Nephron (organoid): ENCODE data around the gene RD3L.

ENCODE experiments used
- H3K27ac Mint-ChIP-seq, 3 experiments: 2 replicates each; pipeline ENCODE4 v1.8.0; 2020; ENCODE audit warnings: mixed read lengths in 3 of 3, mild to moderate bottlenecking in 2 of 3, moderate library complexity in 1 of 3
- H3K27me3 Mint-ChIP-seq: 2 replicates; pipeline ENCODE4 v1.8.0; 2021; ENCODE audit warnings: low read depth, mild to moderate bottlenecking, moderate library complexity, mixed read lengths
- H3K36me3 Mint-ChIP-seq: 2 replicates; pipeline ENCODE4 v1.8.0; 2020; ENCODE audit warnings: low read depth, mixed read lengths
- H3K4me1 Mint-ChIP-seq: 2 replicates; pipeline ENCODE4 v1.8.0; 2020; ENCODE audit warnings: mixed read lengths
- H3K4me3 Mint-ChIP-seq, 3 experiments: 2 replicates each; pipeline ENCODE4 v1.8.0; 2020; ENCODE audit warnings: mild to moderate bottlenecking in 3 of 3, mixed read lengths in 3 of 3, moderate library complexity in 2 of 3
- H3K9me3 Mint-ChIP-seq: 2 replicates; pipeline ENCODE4 v1.8.0; 2020; ENCODE audit warnings: mixed read lengths
- TF ChIP-seq, protein P1 (sequence below), 3 experiments: fragments of 200-600 bp; sonication (generic); IDR thresholded peaks; one replicate each; pipeline ENCODE4 v1.5.0; 2021; ENCODE audit warnings: antibody characterized with exemption in 3 of 3; ENCODE audit not compliant: unreplicated experiment in 3 of 3

The RD3L gene

DNA sequence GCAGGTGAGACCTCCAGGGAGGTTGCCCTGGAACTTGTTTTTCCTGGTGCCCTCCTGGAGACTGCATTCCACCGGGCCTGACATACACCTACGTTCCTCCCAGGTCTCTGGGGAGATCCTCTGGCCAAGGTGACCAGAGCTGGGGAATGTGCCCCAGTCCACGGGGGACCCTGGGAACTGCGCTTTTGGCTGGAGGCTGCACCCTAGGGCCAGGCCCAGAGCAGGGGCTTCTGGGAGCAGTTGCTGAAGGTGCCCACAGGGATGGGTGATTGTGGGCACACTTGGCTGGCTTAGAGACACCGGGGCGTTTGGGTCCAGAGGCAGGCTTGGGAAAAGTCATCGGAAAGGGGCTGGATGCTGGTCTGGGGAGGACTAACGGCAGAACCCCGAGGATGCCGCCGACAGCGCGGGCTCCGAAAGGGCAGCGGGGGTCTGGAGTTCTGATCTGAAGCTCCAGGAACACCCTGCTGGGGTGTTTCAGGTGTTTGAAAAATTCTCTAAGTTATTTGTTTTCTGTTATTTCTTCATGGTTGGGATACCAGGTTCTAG is 50.6 kb downstream of the RD3L start:
- H3K36me3 Mint-ChIP-seq: peaks cover 5% of the 10 kb centered on the region
- H3K4me1 Mint-ChIP-seq: peaks cover 1% of the 10 kb centered on the region
- TF ChIP-seq, protein P1, sequence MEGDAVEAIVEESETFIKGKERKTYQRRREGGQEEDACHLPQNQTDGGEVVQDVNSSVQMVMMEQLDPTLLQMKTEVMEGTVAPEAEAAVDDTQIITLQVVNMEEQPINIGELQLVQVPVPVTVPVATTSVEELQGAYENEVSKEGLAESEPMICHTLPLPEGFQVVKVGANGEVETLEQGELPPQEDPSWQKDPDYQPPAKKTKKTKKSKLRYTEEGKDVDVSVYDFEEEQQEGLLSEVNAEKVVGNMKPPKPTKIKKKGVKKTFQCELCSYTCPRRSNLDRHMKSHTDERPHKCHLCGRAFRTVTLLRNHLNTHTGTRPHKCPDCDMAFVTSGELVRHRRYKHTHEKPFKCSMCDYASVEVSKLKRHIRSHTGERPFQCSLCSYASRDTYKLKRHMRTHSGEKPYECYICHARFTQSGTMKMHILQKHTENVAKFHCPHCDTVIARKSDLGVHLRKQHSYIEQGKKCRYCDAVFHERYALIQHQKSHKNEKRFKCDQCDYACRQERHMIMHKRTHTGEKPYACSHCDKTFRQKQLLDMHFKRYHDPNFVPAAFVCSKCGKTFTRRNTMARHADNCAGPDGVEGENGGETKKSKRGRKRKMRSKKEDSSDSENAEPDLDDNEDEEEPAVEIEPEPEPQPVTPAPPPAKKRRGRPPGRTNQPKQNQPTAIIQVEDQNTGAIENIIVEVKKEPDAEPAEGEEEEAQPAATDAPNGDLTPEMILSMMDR (IDR thresholded peaks at IDR 0.05; ENCODE audit: unreplicated experiment in 3 of 3): no peak
- peaks cover 4% of the 10 kb centered on the region for H3K9me3 Mint-ChIP-seq
- H3K27me3 Mint-ChIP-seq: peaks cover 6% of the 10 kb centered on the region
- no peak overlapping the region for H3K4me3 Mint-ChIP-seq
- H3K27ac Mint-ChIP-seq: no peak overlapping the region

DNA sequence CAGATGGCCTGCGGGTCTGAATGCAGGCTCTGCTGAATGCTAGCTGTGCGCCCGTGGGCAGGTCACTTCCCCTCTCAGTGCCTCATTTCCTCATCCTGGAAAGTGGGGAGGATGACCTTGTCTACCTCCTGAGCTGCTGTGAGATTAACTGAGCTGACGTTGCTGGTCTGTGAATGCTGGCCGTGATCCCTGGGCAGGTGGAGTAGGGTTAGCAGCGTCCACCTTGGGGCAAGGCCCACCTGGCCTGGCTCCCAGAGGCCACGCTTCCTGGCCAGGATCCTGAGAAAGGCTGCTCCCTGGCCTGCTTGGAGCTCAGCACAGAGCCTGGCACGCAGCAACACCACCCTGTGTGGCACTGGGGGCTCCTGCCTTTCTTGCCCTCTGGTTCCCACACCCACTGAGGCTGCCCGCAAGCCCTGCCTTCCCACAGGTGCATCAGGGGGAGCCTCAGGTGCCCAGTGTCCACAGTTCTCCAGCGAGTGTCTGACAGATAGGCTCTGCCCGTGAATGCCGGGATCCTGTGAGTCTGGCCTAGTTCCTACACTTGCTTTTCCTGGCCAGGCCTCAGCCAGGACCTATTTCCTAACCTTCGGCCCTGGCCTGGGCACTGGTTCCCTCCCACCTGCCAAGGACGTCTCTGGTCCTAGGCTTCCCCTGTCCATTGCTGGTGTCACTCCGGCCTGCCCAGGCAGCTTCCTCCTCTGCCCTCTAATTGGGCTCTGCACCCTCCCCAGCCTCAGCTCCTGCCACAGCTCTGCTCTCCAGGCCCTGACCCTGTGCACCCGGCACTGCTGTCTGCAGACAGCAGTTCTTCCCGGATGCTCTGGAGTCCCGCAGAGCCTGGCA is 51.3 kb downstream of the RD3L start:
- H3K4me3 Mint-ChIP-seq: no peak overlapping the region
- H3K27me3 Mint-ChIP-seq: peaks cover 9% of the 10 kb centered on the region
- TF ChIP-seq, protein P1 (IDR thresholded peaks at IDR 0.05; ENCODE audit: unreplicated experiment in 3 of 3): no peak
- H3K4me1 Mint-ChIP-seq: peaks cover 8% of the 10 kb centered on the region
- H3K9me3 Mint-ChIP-seq: no peaks in the 10 kb centered on the region
- H3K27ac Mint-ChIP-seq: no peak overlapping the region
- no peaks in the 10 kb centered on the region for H3K36me3 Mint-ChIP-seq
